Stimulated activated CD4-positive, alpha-beta T cell treated with anti-CD3 and anti-CD28 coated beads, Interleukin-12 subunit alpha, Interleukin-12 subunit beta, amount 100 ng/mL, for 4 hours (primary cell): ENCODE data around the gene PLEKHA4.
"Not testable (repeated sequence)": the region's sequence is repeated elsewhere in the genome, so short reads cannot be mapped to it uniquely, and the experiment has no call there.

Source experiments
- DNase-seq: peaks from one replicate; pipeline ENCODE4 v3.0.0-alpha.2; 2020

The PLEKHA4 gene

DNA sequence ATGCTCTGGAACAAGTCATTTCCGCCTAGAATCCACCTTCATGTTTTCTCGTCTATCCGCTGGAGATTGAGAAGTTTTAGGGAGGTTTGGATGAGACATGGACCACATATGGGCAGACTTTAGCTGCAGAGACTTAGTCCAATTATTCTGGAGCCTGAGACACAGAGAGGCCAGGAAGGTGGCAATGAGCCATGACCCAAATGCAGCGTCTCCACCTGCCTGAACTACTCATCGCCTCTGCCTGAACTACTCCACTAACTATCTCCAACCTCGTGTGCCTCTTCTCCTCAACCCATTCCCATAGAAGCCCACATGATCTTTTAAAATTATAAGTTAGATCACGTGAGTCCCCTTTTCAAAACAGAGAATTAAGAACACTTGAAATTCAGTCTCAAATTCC lies 5.6 kb downstream of the PLEKHA4 start:
- no peak for DNase-seq

- no peak for DNase-seq
These were observed 7.1 kb downstream of the PLEKHA4 start for GRCh38 chr19:48861313-48861712.

DNA sequence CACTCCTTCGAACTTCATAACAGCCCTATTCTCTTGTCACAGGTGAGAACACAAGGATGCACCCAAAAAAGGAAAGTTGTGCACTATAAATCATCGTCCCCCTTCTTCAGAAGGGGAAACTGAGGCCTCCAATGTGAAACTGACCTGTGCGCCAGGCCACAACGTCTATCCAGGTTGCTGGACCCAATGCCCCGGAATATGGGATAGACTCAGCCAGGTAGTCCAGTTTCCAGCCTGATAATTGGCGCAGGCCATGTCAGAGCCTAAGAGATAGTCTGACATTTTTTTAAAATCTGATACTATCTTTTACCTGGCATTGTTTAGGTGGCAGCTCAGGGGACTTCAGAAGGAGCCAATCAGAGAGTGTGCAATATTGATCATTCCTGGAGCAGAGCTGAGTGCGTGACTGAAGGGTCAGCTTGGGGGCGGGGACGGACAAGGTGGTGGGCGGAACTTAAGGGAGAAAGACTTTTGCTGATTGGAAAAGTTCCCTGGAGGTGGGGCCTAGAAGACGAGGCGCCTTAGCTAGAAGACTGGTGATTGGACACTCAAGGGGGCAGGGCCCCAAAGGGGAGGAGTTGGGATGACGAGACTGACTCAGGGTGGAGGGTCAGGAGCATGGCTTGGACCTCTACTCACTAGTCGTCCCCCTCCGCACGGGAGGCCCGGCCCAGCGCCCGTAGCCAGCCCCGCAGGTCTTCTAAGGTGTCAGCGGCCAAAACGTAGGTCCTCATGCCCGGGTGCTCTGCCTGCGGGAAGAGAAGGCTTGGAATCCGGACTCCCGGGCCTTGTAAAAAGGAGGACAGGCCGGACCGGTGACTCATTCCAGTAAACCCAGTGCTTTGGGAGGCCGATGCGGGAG lies 8.5 kb downstream of the PLEKHA4 start:
- no peak for DNase-seq

GRCh38 chr19:48858984-48859710 lies 9.3 kb downstream of the PLEKHA4 start:
- DNase-seq = peak; percentile 79

DNA sequence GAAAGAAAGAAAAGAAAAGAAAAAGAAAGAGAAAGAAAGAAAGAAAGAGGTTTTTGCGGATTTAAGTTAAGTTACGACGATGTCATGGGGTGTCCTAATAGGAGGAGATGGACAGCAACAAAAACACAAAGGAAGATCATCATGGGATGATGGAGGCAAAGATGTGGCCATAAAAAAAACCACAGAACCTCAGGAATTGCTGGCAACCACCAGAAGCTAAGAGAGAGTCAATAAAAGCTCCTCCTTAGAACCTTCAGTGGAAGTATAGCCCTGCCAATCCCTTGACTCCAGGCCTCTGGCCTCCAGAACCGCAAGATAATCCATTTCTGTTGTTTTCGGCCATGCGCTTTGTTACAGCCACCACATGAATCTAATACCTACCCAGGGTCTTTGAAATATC lies 11.5 kb downstream of the PLEKHA4 start:
- DNase-seq = no peak

DNA sequence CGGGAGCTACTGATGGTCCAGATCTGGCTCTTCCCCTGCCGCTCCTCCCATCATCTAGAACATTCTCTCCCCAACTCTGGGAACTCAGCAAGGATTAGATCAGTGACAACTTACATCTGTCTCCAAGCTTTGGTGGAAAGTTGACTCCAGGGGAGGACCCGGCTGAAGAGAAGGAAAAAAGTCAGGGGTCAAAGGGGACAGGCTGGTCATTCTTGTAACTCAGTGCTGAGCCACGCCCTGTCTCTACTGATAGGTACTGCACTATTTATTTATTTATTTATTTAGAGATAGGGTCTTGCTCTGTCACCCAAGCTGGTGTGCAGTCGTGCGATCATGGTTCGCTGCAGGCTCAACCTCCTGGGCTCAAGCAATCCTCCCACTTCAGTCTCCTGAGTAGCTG lies 14.3 kb downstream of the PLEKHA4 start:
- no peak for DNase-seq

- DNase-seq = no peak
These were observed 14.9 kb downstream of the PLEKHA4 start for GRCh38 chr19:48853483-48853882.

DNA sequence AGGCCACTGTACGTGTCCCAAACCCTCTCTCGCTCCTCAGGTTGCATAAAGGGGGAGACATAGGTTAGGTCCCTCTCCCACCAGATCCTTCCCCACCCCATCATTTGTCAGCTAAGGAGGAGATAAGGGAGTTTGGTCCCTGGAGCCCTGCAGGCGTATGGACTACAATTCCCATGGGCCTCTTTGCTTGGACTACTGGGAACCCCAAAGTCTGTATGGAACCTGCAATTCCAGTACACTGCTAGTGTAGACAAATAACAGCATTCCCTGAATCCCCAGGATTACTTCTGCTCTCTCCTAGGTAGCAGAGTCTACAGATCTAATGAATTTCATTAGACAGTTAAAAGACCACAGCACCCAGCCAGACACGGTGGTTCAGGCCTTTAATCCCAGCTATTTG lies 16.1 kb downstream of the PLEKHA4 start:
- DNase-seq = no peak

- DNase-seq = not testable (repeated sequence)
These were observed 21.8 kb downstream of the PLEKHA4 start for GRCh38 chr19:48846659-48847058.

DNA sequence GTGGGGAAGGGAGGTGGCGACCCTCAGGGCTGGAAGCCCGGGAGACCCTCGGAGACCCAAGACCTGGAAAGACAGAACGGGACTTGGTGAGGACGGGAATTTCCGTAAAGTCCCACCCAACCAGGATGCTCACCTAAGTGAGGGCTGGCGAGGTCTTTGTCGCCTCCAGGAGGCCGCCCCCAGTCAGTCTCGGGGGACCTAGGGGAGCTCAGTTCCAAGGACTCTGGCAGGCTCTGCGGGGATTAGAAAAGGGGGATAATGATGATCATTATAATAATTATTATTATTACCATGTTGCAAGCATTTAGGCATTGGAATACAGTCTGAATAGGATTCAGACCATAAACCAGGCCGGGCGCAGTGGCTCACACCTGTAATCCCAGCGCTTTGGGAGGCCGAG lies 23.0 kb downstream of the PLEKHA4 start:
- no peak for DNase-seq

GRCh38 chr19:48844472-48844871 lies 23.9 kb downstream of the PLEKHA4 start:
- no peak for DNase-seq

DNA sequence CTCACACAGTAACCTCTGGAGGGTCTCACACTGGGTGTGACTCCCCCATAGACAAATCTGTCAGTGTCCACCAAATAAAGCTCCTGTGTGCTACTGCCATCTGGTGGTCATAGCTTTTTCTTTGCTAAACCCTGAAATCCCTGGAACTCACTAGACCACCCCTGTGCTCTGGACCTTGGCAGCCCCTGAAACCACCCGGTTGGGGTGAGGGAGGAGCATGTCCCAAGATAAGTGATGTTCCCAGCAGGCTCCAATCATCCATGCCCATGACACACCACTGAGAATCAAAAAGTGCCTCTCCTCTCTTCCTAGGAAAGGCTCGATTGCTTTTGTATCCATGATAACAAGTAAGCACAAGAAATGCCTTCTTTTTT lies 25.6 kb downstream of the PLEKHA4 start:
- DNase-seq = peak; percentile 27

- DNase-seq = no peak
These were observed 26.8 kb downstream of the PLEKHA4 start for GRCh38 chr19:48841571-48841970.

DNA sequence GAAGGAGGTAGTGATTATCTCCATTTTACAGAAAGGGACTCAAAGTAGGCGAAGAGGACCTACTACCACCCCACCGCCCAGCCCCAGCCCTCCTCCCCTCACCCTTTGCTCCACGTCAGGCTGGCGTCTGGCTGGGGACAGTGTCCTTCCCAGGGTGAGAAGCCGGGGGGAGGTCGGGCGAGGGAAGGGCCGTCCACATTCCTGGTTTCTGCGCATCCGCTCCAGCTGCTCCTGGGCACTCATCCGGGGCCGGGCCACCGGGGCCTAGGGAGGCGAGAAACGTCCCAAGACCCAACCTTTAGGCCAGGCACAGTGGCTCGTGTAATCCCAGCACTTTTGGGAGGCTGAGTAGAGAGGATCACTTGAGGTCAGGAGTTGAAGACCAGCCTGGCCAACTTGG lies 27.4 kb downstream of the PLEKHA4 start:
- DNase-seq = no peak

DNA sequence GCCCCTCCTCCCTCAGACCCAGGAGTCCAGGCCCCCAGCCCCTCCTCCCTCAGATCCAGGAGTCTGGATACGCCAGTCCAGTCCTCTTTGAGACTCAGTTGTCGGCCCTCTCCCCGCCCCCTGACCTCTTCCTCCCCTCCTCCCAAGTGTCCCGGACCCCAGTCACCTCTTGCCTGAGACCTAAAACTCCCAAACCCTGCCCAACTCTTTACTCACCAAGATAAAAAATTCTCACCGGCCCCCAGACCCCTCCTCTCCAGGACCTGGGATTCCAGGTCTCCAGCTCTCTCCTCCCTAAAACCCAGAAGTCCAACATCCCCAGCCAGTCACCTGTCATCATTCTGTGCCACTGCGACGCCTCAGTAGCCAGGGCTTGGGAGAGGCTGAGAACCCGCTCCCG lies 30.7 kb downstream of the PLEKHA4 start:
- no peak for DNase-seq

GRCh38 chr19:48837051-48837524 lies 31.3 kb downstream of the PLEKHA4 start:
- DNase-seq = peak; percentile 68

- peak; percentile 23 for DNase-seq
These were observed 32.1 kb downstream of the PLEKHA4 start, which contains the start of gene HSD17B14 for GRCh38 chr19:48836089-48837017. HSD17B14 (minus strand) TSS chr19:48836491; CDS start chr19:48836411, 80 bp downstream.

- DNase-seq = peak; percentile 93
These were observed 32.7 kb downstream of the PLEKHA4 start for GRCh38 chr19:48835734-48836088.

DNA sequence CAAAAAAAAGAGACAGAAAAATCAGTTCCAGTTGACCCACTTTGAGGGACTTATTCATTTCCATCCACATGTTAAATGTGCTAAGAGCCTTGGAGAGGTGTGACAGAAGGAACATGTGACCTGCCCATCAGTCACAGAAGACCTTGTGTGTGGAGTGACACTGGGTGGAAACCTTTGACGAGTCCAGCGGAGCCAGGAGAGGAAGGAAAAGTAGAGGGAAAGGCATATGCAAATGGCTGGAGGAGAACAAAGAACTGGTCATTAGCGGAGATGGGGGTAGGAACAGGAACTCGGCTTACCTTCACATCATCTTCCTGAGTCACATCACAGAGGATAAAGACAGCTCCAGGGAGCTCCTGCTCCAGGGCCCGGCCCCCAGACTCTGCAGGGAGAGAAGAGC lies 34.4 kb downstream of the PLEKHA4 start:
- no peak for DNase-seq

- DNase-seq = no peak
These were observed 35.4 kb downstream of the PLEKHA4 start for GRCh38 chr19:48833049-48833448.

- DNase-seq = no peak
These were observed 37.5 kb downstream of the PLEKHA4 start for GRCh38 chr19:48830965-48831364.

DNA sequence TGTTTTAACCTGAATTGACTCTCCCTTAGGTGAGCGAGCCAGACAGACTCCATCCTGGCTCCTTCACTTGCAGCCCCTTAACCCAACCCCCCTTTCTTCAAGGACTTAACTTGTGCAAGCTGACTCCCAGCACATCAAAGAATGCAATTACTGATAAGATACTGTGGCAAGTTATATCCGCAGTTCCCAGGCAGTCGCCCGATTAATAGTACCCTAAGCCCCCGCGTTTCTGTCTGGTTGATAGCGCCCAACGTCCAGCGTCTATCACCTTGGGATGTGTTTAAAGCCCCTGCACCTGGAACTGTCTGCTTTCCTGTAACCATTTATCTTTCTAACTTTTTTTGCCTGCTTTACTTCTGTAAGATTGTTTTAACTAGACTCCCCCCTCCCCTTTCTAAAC lies 38.3 kb downstream of the PLEKHA4 start:
- DNase-seq = no peak

GRCh38 chr19:48826606-48827020 lies 41.8 kb downstream of the PLEKHA4 start:
- DNase-seq = no peak
